Effector CD8-positive, alpha-beta T cell (primary cell): ENCODE data around the gene LETM1.
A peak's percentile ranks its signal among the peaks of the same experiment; 100 is the strongest.

Experiments used
- DNase-seq: peaks from one replicate; lab custom pipeline; 2025; lab: John Stamatoyannopoulos, UW

Gene LETM1

GRCh38 chr4:1826531-1827350, 29.2 kb downstream of the LETM1 start:
- no peak for DNase-seq

- DNase-seq: no peak
These were observed 30.6 kb downstream of the LETM1 start for GRCh38 chr4:1825326-1825725.

GRCh38 chr4:1824746-1825145, 31.2 kb downstream of the LETM1 start:
- DNase-seq: no peak

GRCh38 chr4:1823545-1823932, 32.4 kb downstream of the LETM1 start:
- no peak for DNase-seq

- no peak for DNase-seq
These were observed 33.1 kb downstream of the LETM1 start for GRCh38 chr4:1822568-1823544.

GRCh38 chr4:1821679-1822567, 34.0 kb downstream of the LETM1 start:
- no peak for DNase-seq

- DNase-seq: no peak
These were observed 36.1 kb downstream of the LETM1 start for GRCh38 chr4:1819816-1820215.

GRCh38 chr4:1819284-1819683, 36.7 kb downstream of the LETM1 start:
- no peak for DNase-seq

- DNase-seq: no peak
These were observed 39.7 kb downstream of the LETM1 start for GRCh38 chr4:1815997-1816860.

GRCh38 chr4:1815096-1815996, 40.6 kb downstream of the LETM1 start:
- no peak for DNase-seq

- no peak for DNase-seq
These were observed 41.5 kb downstream of the LETM1 start for GRCh38 chr4:1814453-1814852.

- DNase-seq: no peak
These were observed 42.0 kb downstream of the LETM1 start for GRCh38 chr4:1813915-1814314.

- no peak for DNase-seq
These were observed 42.7 kb downstream of the LETM1 start for GRCh38 chr4:1813231-1813630.

GRCh38 chr4:1812720-1813119, 43.2 kb downstream of the LETM1 start:
- no peak for DNase-seq

GRCh38 chr4:1810765-1811164, 45.2 kb downstream of the LETM1 start:
- DNase-seq: no peak

- DNase-seq: peak; percentile 25
These were observed 46.0 kb downstream of the LETM1 start for GRCh38 chr4:1809754-1810502.

- DNase-seq: no peak
These were observed 46.9 kb downstream of the LETM1 start for GRCh38 chr4:1808851-1809753.

- DNase-seq: no peak
These were observed 47.6 kb downstream of the LETM1 start for GRCh38 chr4:1808396-1808795.
